GM21786 (cell line): ENCODE data around the gene SH3RF1.

Experiments
- ATAC-seq: cut with Tn5 transposase; IDR thresholded peaks from one replicate; pipeline ENCODE4 v1.9.1; 2021; ENCODE audit not compliant: unreplicated experiment

SH3RF1 gene

DNA sequence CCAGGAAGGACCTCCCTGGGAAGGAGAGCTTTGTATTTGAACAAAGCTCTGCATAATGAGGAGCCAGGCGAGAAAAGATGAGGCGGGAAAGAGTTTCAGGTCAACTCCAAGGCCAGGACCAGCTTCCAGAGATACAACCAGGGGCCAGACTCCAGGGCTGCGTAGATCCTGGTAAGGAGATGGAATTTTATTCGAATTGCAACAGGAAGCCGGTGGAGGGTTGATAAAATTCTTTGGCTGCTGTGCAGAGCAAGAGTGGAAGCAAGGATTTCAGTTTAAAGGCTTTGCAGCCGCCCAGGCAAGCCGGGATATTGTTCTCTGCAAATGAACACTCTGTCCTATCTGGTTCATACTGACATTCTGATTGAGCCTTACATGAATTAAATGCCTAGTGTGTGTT is 220.5 kb downstream of the SH3RF1 start:
- no peak for ATAC-seq

DNA sequence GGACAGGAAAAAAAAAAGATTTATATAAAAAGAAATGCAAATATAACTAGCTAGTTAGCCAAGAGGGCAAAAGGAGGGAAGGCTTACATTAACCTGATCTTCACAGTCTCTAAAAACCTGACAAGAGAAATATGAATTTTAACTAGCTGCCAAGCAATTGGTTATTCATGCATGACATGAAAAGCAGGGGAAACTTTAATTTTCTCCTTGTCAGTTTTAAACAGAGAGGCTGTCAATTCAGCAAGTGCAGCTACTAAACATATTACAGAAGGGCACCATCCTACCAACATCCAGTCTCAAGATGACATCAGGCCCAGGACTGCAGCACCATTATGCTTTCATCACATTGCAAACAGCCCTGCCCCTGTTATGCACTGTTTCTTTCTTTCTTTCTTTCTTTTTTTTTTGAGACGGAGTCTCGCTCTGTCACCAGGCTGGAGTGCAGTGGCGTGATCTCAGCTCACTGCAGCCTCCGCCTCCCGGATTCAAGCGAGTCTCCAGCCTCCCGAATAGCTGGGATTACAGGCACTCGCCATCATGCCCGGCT is 221.8 kb downstream of the SH3RF1 start:
- ATAC-seq: no peak

DNA sequence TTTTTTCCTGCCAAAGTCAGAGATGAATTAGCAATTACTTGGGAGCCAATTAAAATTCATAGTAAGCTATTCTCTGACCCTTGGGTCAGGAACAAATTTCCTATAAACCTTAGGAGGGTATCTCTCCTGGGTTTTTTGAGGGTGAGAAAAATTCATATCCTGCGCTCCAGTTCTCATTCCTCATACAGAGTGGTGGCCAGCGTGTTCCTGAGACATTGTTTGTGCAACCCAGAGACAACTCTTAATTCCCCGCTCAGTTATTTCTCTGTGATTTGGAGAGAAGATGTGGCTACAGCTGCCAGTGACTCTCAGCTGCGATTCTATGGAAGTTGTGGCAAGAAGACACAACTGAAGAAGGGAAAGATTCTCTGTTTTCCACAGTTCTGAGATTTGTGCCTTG is 222.8 kb downstream of the SH3RF1 start:
- ATAC-seq: no peak

DNA sequence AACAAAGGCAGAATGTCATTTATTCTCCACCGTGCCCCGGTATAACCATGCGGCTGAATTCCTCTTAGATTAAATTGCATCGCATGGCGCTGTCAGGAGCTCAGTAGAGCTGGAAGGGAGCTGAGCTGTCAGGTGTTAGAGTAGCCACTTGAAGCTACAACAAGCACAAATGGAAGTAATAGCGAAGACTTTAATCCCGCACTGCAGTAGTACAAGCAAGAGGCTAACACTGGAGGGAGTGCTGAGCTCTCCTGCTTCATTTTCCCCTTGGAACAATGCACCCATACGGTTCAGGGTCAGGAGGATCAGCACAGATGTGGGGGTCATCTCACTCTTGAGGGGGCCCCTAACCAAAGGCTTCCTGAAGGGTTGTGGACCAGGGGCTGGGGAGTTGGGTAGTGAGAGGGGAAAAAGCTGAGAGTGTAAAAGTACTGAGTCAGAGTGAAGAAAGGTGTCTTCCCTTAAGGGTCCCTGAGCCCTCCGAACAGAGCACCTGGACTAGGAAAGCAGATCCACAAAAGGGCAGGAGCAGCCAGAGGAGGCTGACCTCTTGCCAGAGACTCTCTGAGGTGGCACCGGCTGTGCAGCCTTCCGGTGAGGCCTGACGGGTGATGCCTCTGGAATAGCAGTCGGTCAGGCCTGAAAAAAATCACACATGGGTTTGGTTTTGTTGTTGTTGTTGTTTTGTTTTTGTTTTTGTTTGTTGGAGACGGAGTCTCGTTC is 224.7 kb downstream of the SH3RF1 start:
- ATAC-seq: no peak

DNA sequence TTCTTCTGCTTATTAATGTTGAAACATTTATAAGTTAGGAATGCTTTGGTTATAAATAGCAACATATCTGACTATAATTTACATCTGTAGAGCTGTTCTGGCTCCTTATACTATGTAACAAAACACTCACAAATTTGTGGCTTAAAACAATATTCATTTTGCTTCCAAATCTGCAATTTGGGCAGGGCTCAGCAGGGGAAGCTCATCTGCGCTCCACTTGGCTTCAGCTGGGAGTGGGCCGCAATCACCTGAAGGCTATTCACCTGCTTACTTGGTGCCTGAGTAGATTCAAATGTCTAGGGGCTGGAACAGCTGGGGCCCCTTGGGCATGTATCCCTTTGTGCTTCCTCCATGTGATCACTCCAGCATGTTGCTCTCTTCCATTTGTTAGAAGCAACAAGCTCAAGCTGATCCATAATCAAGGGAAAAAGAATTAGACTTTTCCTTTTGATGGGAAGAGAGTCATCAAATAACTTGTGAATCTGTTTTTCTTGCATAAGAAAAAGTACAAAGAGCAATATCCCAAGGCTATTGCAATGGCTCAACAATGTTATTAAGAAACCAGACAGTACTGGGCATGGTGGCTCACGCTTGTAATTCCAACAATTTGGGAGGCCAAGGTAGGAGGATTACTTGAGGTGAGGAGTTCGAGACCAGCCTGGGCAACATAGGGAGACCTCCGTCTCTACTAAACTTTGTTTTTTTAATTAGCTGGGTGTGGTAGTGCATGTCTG is 225.9 kb downstream of the SH3RF1 start:
- no peak for ATAC-seq
